Measurements from ENCODE around the gene LRMDA. TPM values are rescaled to one million over a fixed set of nuclear protein-coding genes. Genes with fewer than 3 reads are reported as not detected.
A peak's percentile ranks its signal among the peaks of the same experiment; 100 is the strongest.

LRMDA gene
- total RNA-seq, 6 donors from 2014 or later = 12.8 to 185 (median 18.1) TPM

DNA sequence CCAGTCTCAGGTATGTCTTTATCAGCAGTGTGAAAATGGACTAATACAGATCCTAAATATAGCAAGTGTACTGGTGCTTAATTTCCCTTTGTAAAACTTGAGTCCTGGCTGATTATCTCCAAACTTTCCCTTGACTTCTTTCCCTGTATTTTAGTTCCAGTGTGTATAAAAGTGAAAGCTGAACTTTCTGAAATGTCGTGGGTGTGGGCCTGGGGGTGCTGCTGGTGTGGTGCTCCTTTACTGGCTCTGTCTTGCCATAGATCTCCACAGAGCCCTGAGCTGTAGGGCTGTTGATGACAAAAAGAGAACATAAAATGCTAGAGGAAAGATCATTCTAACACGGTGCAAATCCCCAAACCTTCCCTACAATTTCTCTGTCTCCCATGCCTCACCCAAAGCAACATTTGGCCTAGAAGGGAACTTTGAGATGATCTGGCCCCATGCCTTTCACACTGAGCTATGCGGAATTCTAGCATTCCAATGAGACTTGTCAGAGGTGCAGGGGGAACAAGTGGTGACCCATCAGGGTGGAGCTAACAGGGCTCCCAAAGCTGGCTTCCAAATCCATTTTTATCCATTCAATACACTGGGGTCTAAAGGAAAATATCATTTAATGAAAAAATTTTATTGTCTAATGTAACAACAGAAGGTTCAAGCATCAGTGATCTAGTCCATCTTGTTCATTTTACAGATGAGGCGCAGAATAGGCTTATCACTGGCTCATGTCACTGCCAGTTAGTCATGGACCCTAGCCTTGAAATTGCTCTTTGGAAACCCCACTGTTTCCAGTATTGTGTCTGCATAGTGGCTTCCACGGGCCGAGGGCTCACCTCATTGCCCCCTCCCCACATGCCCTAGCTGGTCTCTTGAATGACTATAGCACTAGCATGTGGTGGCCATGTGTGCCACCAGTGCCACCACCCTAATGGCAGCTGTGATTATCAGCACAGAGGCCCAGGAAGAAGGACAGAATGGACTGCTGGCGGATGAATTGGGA, 1000.9 kb downstream of the LRMDA start:
- DNase-seq (no peak), ATAC-seq (ENCODE audit: low FRiP score in 2 of 2) (peak; percentile 54 to 90)
- peaks cover 8 to 25% (median 13%) of the 10 kb centered on the region in 4 donors for H3K4me1 ChIP-seq
- H3K27me3 ChIP-seq = no peaks in the 10 kb centered on the region
- no peak overlapping the region for H3K4me3 ChIP-seq
- peak; percentile 27 to 28 for TF ChIP-seq POLR2AphosphoS5 (IDR thresholded peaks at IDR 0.05)
- TF ChIP-seq EP300 (IDR thresholded peaks at IDR 0.05) = no peak
- H3K27ac ChIP-seq = peak overlapping the region; percentile 53 to 72 (median 61)
- H3K36me3 ChIP-seq = no peaks in the 10 kb centered on the region
- WGBS, 2 donors = 83% methylated on average over 7 of the region's 7 CpGs
- no peaks in the 10 kb centered on the region for H3K9me3 ChIP-seq

DNA sequence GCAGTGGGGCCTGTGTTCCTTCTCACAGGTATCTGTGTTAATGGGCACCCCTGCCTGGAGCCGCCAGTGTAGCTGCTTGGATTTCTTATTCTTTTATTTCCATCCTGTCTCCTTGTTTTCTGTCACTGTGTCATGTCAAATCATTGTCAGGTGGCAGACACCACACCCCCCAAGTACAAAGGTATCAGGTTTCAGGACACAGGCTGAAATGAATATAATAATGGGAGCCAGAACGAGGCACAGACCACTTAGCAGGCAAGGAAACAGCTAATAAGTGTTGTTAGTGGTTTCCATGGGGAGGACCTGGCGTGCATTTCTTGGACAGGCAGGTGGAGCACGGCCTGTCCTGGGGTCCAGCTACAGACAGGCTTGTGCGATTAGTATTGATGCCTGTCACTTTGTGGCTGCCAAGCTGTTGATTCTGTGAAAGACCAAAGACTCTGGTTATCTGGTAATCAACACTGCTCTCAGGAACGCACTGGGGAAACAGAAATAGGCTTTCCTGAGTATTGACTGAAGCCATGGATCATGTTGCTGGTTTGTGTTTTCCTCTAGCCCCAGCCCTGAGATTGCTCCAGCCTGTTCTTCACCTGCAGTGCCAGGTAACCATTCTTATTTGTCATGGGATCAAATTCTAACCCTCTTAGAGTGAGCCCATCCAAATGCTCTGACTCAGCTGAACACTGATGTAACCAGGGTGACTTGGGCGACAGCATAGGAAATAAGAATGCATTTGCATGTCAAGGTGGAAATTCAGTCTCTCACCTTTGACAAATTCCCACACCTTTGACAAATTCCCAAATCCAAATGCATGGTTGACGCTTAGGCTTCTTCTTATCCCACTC, 1002.0 kb downstream of the LRMDA start:
- DNase-seq (peak in 1 of 2 donors; percentile 67), ATAC-seq (ENCODE audit: low FRiP score in 2 of 2) (peak in 1 of 2 donors; percentile 70)
- Histone ChIP-seq H3K9me3 (no peaks in the 10 kb centered on the region), H3K36me3 (no peaks in the 10 kb centered on the region), H3K27ac (peak overlapping the region; percentile 53 to 72 (median 61)), H3K4me3 (no peak overlapping the region), H3K27me3 (no peaks in the 10 kb centered on the region), H3K4me1 (peaks cover 7 to 23% (median 13%) of the 10 kb centered on the region in 4 donors)
- 73 to 87% methylated on average over 8 of the region's 8 CpGs for WGBS, 2 donors
- TF ChIP-seq POLR2A (IDR thresholded peaks at IDR 0.05) (no peak), POLR2AphosphoS5 (IDR thresholded peaks at IDR 0.05) (no peak), EP300 (IDR thresholded peaks at IDR 0.05) (no peak)
- TF ChIP-seq, protein P1, sequence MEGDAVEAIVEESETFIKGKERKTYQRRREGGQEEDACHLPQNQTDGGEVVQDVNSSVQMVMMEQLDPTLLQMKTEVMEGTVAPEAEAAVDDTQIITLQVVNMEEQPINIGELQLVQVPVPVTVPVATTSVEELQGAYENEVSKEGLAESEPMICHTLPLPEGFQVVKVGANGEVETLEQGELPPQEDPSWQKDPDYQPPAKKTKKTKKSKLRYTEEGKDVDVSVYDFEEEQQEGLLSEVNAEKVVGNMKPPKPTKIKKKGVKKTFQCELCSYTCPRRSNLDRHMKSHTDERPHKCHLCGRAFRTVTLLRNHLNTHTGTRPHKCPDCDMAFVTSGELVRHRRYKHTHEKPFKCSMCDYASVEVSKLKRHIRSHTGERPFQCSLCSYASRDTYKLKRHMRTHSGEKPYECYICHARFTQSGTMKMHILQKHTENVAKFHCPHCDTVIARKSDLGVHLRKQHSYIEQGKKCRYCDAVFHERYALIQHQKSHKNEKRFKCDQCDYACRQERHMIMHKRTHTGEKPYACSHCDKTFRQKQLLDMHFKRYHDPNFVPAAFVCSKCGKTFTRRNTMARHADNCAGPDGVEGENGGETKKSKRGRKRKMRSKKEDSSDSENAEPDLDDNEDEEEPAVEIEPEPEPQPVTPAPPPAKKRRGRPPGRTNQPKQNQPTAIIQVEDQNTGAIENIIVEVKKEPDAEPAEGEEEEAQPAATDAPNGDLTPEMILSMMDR (IDR thresholded peaks at IDR 0.05) = no peak

DNA sequence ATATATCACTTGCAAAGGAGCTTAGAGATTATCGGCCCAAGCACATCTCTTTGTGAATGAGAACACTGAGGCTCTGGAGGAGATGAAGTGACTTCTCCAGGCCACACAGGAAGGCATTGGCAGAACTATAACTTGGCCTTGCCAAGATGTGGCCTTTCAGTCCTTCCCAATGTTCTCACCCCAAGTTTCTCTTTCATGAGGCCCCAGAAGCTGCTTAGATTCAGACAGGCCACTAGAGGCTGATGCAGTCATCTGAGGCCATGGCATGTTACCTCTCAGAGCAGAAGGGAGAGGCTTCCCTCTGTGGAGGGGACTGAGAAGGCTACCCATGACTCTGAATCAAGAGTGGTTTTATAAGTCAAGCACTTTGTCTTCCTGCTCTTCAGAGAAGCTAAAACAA, 1003.7 kb downstream of the LRMDA start:
- no peaks in the 10 kb centered on the region for H3K36me3 ChIP-seq
- H3K27ac ChIP-seq = no peak overlapping the region
- DNase-seq = no peak
- WGBS, 2 donors = 94 to 95% methylated on average over 1 of the region's 1 CpG
- no peak overlapping the region for H3K4me3 ChIP-seq
- TF ChIP-seq POLR2AphosphoS5 (IDR thresholded peaks at IDR 0.05) (no peak), POLR2A (IDR thresholded peaks at IDR 0.05) (no peak), EP300 (IDR thresholded peaks at IDR 0.05) (no peak)
- TF ChIP-seq, protein P1 (IDR thresholded peaks at IDR 0.05) = no peak
- no peaks in the 10 kb centered on the region for H3K27me3 ChIP-seq
- ATAC-seq (ENCODE audit: low FRiP score in 2 of 2) = no peak
- peaks cover 4 to 16% (median 5%) of the 10 kb centered on the region in 4 donors for H3K4me1 ChIP-seq
- no peaks in the 10 kb centered on the region for H3K9me3 ChIP-seq

DNA sequence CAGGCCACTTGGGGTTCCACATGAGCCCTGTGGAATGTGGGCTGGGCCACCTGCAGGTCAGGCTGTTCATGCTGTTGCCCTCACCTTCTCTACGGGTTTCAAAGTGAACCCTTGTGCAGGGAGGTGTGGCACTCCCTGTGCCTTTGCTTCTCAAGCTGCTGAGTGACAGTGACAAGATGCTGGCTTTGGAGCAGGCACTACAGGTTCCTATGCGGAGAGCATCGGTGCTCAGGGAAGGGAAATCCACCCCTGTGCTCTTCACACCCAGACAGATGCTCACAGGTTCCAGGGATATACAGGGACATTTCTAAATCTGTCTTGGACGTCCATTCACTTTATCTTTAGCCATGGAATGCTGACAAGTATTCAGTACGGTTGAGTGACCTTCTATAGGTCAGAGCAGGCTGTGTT, 1005.0 kb downstream of the LRMDA start:
- no peak for TF ChIP-seq POLR2AphosphoS5 (IDR thresholded peaks at IDR 0.05)
- TF ChIP-seq, protein P1 (IDR thresholded peaks at IDR 0.05) = no peak
- no peak for TF ChIP-seq POLR2A (IDR thresholded peaks at IDR 0.05)
- no peak for TF ChIP-seq EP300 (IDR thresholded peaks at IDR 0.05)
- Histone ChIP-seq H3K4me1 (peaks cover 0 to 16% (median 5%) of the 10 kb centered on the region in 4 donors), H3K27ac (no peak overlapping the region), H3K27me3 (no peaks in the 10 kb centered on the region), H3K9me3 (no peaks in the 10 kb centered on the region), H3K4me3 (no peak overlapping the region), H3K36me3 (no peaks in the 10 kb centered on the region)
- no peak for DNase-seq
- 68 to 79% methylated on average over 4 to 5 of the region's 5 CpGs for WGBS, 2 donors
- no peak for ATAC-seq (ENCODE audit: low FRiP score in 2 of 2)

DNA sequence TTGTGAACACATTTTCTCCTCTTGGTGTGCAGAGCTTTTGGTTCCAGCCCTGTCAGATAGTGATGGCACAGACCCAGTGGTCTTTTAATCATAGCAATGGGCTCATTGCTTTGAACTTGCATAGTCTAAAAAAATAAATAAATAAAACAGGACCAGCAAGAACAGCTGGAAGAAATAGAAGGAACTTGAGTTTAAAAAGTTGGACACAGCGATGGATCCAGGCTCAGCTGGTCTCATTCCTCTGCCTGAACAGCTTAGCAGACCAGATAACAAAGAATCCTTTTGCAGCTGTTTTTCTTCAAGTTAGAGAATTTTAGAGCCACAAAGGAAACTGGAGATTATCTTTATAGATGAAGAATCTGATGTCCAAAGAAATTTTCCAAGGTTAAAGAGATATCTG, 1005.6 kb downstream of the LRMDA start:
- Histone ChIP-seq H3K9me3 (no peaks in the 10 kb centered on the region), H3K36me3 (no peaks in the 10 kb centered on the region), H3K4me1 (peaks cover 0 to 16% (median 5%) of the 10 kb centered on the region in 4 donors), H3K4me3 (no peak overlapping the region), H3K27me3 (no peaks in the 10 kb centered on the region), H3K27ac (no peak overlapping the region)
- 83 to 88% methylated on average over 1 of the region's 1 CpG for WGBS, 2 donors
- ATAC-seq (ENCODE audit: low FRiP score in 2 of 2) (no peak), DNase-seq (no peak)
- TF ChIP-seq EP300 (IDR thresholded peaks at IDR 0.05) = no peak
